HCT116 (cell line): ENCODE results near the gene PITPNM1. TPM values are rescaled to one million over a fixed set of nuclear protein-coding genes. Genes with fewer than 3 reads are reported as not detected.

Experiments used
- ATAC-seq: fragments of 200-7000 bp; cut with Tn5 transposase; 2 replicates; pipeline ENCODE4 v1.9.1; 2020; ENCODE audit warnings: mild to moderate bottlenecking, moderate library complexity
- BruUV-seq: library from RNA; stranded (reverse); fragments of 400-500 nt; replicated peaks from 2 replicates; lab custom pipeline; 2021; lab: Mats Ljungman, UMichigan
- CTCF ChIA-PET: fragments of 300-600 bp; sonication (Branson Sonifier 250); formaldehyde crosslinking; loops from one replicate; lab custom pipeline; 2021; ENCODE audit warnings: antibody characterized with exemption; lab: Charles Lee
- POLR2A ChIA-PET: fragments of 300-600, 350-600 bp; sonication (Branson Sonifier 250); formaldehyde crosslinking; loops from one replicate; lab custom pipeline; 2021; ENCODE audit warnings: antibody characterized with exemption; lab: Charles Lee
- RAD21 ChIA-PET, 2 experiments: fragments of 300-600 bp; sonication (Branson Sonifier 250); formaldehyde crosslinking; loops; one replicate each; lab custom pipeline; 2023; ENCODE audit warnings: low total read pairs in 2 of 2; ENCODE audit not compliant: uncharacterized antibody in 2 of 2, unreplicated experiment in 2 of 2, low non-redundant PET in 1 of 2; lab: Charles Lee
- DNase-seq: peaks from one replicate; pipeline ENCODE4 v3.0.0-alpha.2; 2010; ENCODE audit warnings: low read depth, low spot score
- H2AFZ ChIP-seq: fragments of 200-600 bp; shearing (Covaris generic), sonication (generic); 2 replicates; pipeline ENCODE4 v1.6.1; 2017; ENCODE audit warnings: low read depth, mixed run types, mixed read lengths, antibody characterized with exemption, low read length; ENCODE audit not compliant: poor library complexity, severe bottlenecking
- H3K27ac ChIP-seq: 2 replicates; pipeline ENCODE4 v1.5.1; 2012; ENCODE audit warnings: low read depth, low read length
- H3K27me3 ChIP-seq: fragments of 200-600 bp; sonication (generic); 2 replicates; pipeline ENCODE4 v1.6.1; 2016; ENCODE audit warnings: mixed run types, low read length, mixed read lengths; ENCODE audit not compliant: insufficient read depth
- H3K36me3 ChIP-seq, 2 experiments: fragments of 200-500 bp in 1 of 2; fragments of 200-600 bp in 1 of 2; sonication (Bioruptor generic) in 1 of 2; sonication (generic) in 1 of 2; 2 replicates each; pipeline versions ENCODE4 v1.5.1 to v1.6.1; 2014 to 2016; ENCODE audit warnings: low read length in 2 of 2, inconsistent platforms in 1 of 2, mixed read lengths in 1 of 2, mixed run types in 1 of 2; ENCODE audit not compliant: insufficient read depth in 2 of 2, control insufficient read depth in 1 of 2
- H3K4me1 ChIP-seq, 2 experiments: fragments of 200-600 bp in 1 of 2; sonication (generic) in 1 of 2; 2 replicates each; pipeline versions ENCODE4 v1.5.1 to v1.6.1; 2012 to 2017; ENCODE audit warnings: low read length in 2 of 2, inconsistent platforms in 1 of 2, mild to moderate bottlenecking in 1 of 2, mixed read lengths in 1 of 2, mixed run types in 1 of 2, moderate library complexity in 1 of 2; ENCODE audit not compliant: insufficient read depth in 2 of 2, control insufficient read depth in 1 of 2
- H3K4me2 ChIP-seq: fragments of 200-600 bp; sonication (generic); 2 replicates; pipeline ENCODE4 v1.6.1; 2017; ENCODE audit warnings: mixed run types, low read length, mixed read lengths
- H3K4me3 ChIP-seq, 2 experiments: fragments of 200-600 bp in 1 of 2; sonication (generic) in 1 of 2; replicated peaks in 1 of 2; 2 replicates each; pipeline ENCODE4 v1.5.1; 2011 to 2016; ENCODE audit warnings: low read length in 2 of 2, control low read depth in 1 of 2, low read depth in 1 of 2, mild to moderate bottlenecking in 1 of 2, mixed read lengths in 1 of 2, mixed run types in 1 of 2
- H3K79me2 ChIP-seq: fragments of 200-600 bp; sonication (generic); 2 replicates; pipeline ENCODE4 v1.6.1; 2017; ENCODE audit warnings: mild to moderate bottlenecking, mixed run types, low read length, moderate library complexity, mixed read lengths; ENCODE audit not compliant: insufficient read depth
- H3K9ac ChIP-seq: fragments of 200-600 bp; sonication (generic); 2 replicates; pipeline ENCODE4 v1.6.1; 2016; ENCODE audit warnings: low read length, mixed read lengths
- H3K9me2 ChIP-seq: fragments of 200-600 bp; sonication (generic), shearing (Covaris generic); 2 replicates; pipeline ENCODE4 v1.6.1; 2017; ENCODE audit warnings: mixed run types, mild to moderate bottlenecking, moderate library complexity; ENCODE audit not compliant: insufficient read depth
- H3K9me3 ChIP-seq, 2 experiments: fragments of 200-500 bp in 1 of 2; fragments of 200-600 bp in 1 of 2; sonication (Bioruptor generic) in 1 of 2; sonication (generic) in 1 of 2; 2 replicates each; pipeline ENCODE4 v1.6.1; 2014 to 2017; ENCODE audit warnings: low read length in 2 of 2, mixed read lengths in 2 of 2, inconsistent platforms in 1 of 2, low read depth in 1 of 2, mild to moderate bottlenecking in 1 of 2, mixed run types in 1 of 2, moderate library complexity in 1 of 2; ENCODE audit not compliant: control insufficient read depth in 1 of 2, insufficient read depth in 1 of 2
- H4K20me1 ChIP-seq: fragments of 200-600 bp; sonication (generic), shearing (Covaris generic); 2 replicates; pipeline ENCODE4 v1.6.1; 2017; ENCODE audit warnings: mixed run types, mild to moderate bottlenecking, moderate library complexity; ENCODE audit not compliant: insufficient read depth
- ATF3 ChIP-seq: IDR thresholded peaks from 2 replicates; pipeline ENCODE4 v1.6.1; 2012
- CBX3 ChIP-seq: IDR thresholded peaks from 2 replicates; pipeline ENCODE4 v1.6.1; 2012; ENCODE audit warnings: low read depth
- CEBPB ChIP-seq: IDR thresholded peaks from 2 replicates; pipeline ENCODE4 v1.6.1; 2012; ENCODE audit warnings: low read depth
- EZH2phosphoT487 ChIP-seq: fragments of 200-600 bp; IDR thresholded peaks from 2 replicates; pipeline ENCODE4 v1.6.1; 2018; ENCODE audit warnings: antibody characterized with exemption, borderline replicate concordance
- FOSL1 ChIP-seq: IDR thresholded peaks from 2 replicates; pipeline ENCODE4 v1.6.1; 2012; ENCODE audit warnings: low read depth
- MAX ChIP-seq: IDR thresholded peaks from 2 replicates; pipeline ENCODE4 v1.6.1; 2012
- POLR2A ChIP-seq: IDR thresholded peaks from 2 replicates; pipeline ENCODE4 v1.7.0; 2011; ENCODE audit warnings: borderline replicate concordance; ENCODE audit not compliant: insufficient read depth, insufficient read length; ENCODE audit errors: extremely low read depth
- RAD21 ChIP-seq: IDR thresholded peaks from 2 replicates; pipeline ENCODE4 v1.6.1; 2012; ENCODE audit warnings: low read depth, mild to moderate bottlenecking
- REST ChIP-seq: IDR thresholded peaks from 2 replicates; pipeline ENCODE4 v1.6.1; 2012; ENCODE audit warnings: low read depth
- SIN3A ChIP-seq: IDR thresholded peaks from 2 replicates; pipeline ENCODE4 v1.6.1; 2012; ENCODE audit warnings: low read depth
- SP1 ChIP-seq: IDR thresholded peaks from 2 replicates; pipeline ENCODE4 v1.6.1; 2012; ENCODE audit warnings: low read depth
- YY1 ChIP-seq: IDR thresholded peaks from 2 replicates; pipeline ENCODE4 v1.6.1; 2011; ENCODE audit warnings: low read length, low read depth, moderate library complexity, mild to moderate bottlenecking; ENCODE audit not compliant: insufficient replicate concordance; ENCODE audit errors: extremely low read depth
- ZBTB33 ChIP-seq: IDR thresholded peaks from 2 replicates; pipeline ENCODE4 v1.6.1; 2011; ENCODE audit warnings: mild to moderate bottlenecking, low read length, moderate library complexity; ENCODE audit not compliant: insufficient replicate concordance; ENCODE audit errors: extremely low read depth
- ZFX ChIP-seq: fragments of 450-650 bp; IDR thresholded peaks from 2 replicates; pipeline ENCODE4 v1.6.1; 2017
- intact Hi-C: fragments of 100-400 bp; cut with micrococcal nuclease; formaldehyde crosslinking; loops from 2 replicates; pipeline ENCODE4 v1.10.0; 2022
- total RNA-seq: library from RNA; stranded (reverse); gene quantifications from one replicate; pipeline ENCODE4 v1.2.1, GENCODE V29; 2021; ENCODE audit not compliant: unreplicated experiment

Gene PITPNM1
- total RNA-seq, 1 experiment from 2014 or later: 79.5 TPM

- TF ChIP-seq REST (no peak), POLR2A (no peak), FOSL1 (no peak), ZFX (no peak), SIN3A (no peak), SP1 (no peak), RAD21 (no peak)
Observed at GRCh38 chr11:67519726-67520125, 14.6 kb upstream of the PITPNM1 start (continued).

GRCh38 chr11:67517784-67518552 is 12.8 kb upstream of the PITPNM1 start:
- intact Hi-C loops: no loop called here
- DNase-seq (no peak), ATAC-seq (no peak)
- Histone ChIP-seq H3K9me3 (no peaks in the 10 kb centered on the region), H4K20me1 (no peaks in the 10 kb centered on the region), H3K4me2 (no peak overlapping the region), H3K9ac (no peak overlapping the region), H3K36me3 (no peaks in the 10 kb centered on the region), H3K27ac (no peak overlapping the region), H3K79me2 (no peaks in the 10 kb centered on the region), H2AFZ (no peak overlapping the region), H3K9me2 (no peaks in the 10 kb centered on the region), H3K27me3 (no peaks in the 10 kb centered on the region), H3K4me3 (no peak overlapping the region), H3K4me1 (no peaks in the 10 kb centered on the region)
- ChIA-PET RAD21 (no interaction called here), POLR2A (no interaction called here), CTCF (interaction anchor here (0.7 kb wide), 1 partner anchor 339 kb away, joined by 4 read pairs; no protein-coding TSS in a partner anchor)
- BruUV-seq: no TSS peak
- TF ChIP-seq EZH2phosphoT487 (no peak), YY1 (no peak), REST (no peak), CBX3 (no peak), ATF3 (no peak), CEBPB (no peak), POLR2A (no peak), SP1 (no peak), ZBTB33 (no peak), MAX (no peak), ZFX (no peak), RAD21 (no peak)
